Cardiac muscle cell (in vitro differentiated cells and primary cell): ENCODE data around the gene SCN7A. TPM values are rescaled to one million over a fixed set of nuclear protein-coding genes. Genes with fewer than 3 reads are reported as not detected.

Experiments used
- DNase-seq, 2 donors: peaks; one replicate each; pipeline versions ENCODE4 v3.0.0 to v3.0.0-alpha.2; 2010 to 2017; ENCODE audit warnings: low read depth in 1 of 2, low spot score in 1 of 2
- H3K27ac ChIP-seq: fragments of 200-600 bp; sonication (generic); 2 replicates; pipeline ENCODE4 v1.5.1; 2016
- H3K27me3 ChIP-seq: fragments of 200-600 bp; sonication (generic); 2 replicates; pipeline ENCODE4 v1.6.0; 2016; ENCODE audit warnings: control low read depth
- H3K36me3 ChIP-seq: fragments of 200-600 bp; sonication (generic); 2 replicates; pipeline ENCODE4 v1.5.1; 2016; ENCODE audit warnings: control low read depth
- H3K4me1 ChIP-seq: fragments of 200-600 bp; sonication (generic); 2 replicates; pipeline ENCODE4 v1.8.1; 2017; ENCODE audit warnings: low read depth, mild to moderate bottlenecking, mixed run types
- H3K4me3 ChIP-seq: fragments of 200-600 bp; sonication (generic); 2 replicates; pipeline ENCODE4 v1.5.1; 2016; ENCODE audit warnings: mild to moderate bottlenecking
- H3K9me3 ChIP-seq: fragments of 200-600 bp; sonication (generic); 2 replicates; pipeline ENCODE4 v1.5.1; 2017; ENCODE audit warnings: low read depth, mild to moderate bottlenecking, control low read depth
- polyA plus RNA-seq: library from polyadenylated mRNA; unstranded; fragments of >200 nt; fragmentation: Nextera tagmentation; extraction: Ambion mirVana; gene quantifications from 2 replicates; pipeline ENCODE4 v1.2.1, GENCODE V29; 2016
- total RNA-seq: library from RNA; depleted of rRNA; stranded (reverse); fragments of >200 nt; gene quantifications from 2 replicates; pipeline ENCODE4 v1.2.3, GENCODE V29; 2016
- TF ChIP-seq, protein P1 (sequence below): IDR thresholded peaks from 2 replicates; pipeline ENCODE4 v1.5.1; 2012; ENCODE audit warnings: low read depth, mild to moderate bottlenecking, low read length

Gene SCN7A
- total and polyA plus RNA-seq, 2 experiments from 2014 or later: 0.42 to 0.89 TPM

DNA sequence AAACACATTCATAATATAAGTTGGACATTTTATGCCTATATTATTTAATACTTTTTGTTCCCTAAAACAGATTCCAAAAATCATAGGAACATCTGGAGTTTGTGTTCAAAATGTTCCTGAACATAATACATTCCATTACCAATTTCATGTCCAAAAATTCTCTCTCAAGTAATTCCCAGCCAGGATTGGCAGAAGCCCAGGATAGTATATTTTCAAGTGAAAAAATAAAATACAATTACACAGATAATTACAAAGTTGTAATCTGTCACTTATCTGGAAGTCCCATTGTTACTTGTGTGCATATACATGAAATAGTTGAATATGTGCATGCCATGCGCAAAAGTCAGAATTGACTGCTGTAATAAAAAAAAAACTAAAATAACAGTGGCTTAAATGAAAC, 5.2 kb upstream of the SCN7A start:
- Histone ChIP-seq H3K36me3 (no peaks in the 10 kb centered on the region), H3K27ac (no peak overlapping the region), H3K4me3 (no peak overlapping the region), H3K9me3 (no peaks in the 10 kb centered on the region), H3K4me1 (no peaks in the 10 kb centered on the region), H3K27me3 (no peaks in the 10 kb centered on the region)
- TF ChIP-seq, protein P1, sequence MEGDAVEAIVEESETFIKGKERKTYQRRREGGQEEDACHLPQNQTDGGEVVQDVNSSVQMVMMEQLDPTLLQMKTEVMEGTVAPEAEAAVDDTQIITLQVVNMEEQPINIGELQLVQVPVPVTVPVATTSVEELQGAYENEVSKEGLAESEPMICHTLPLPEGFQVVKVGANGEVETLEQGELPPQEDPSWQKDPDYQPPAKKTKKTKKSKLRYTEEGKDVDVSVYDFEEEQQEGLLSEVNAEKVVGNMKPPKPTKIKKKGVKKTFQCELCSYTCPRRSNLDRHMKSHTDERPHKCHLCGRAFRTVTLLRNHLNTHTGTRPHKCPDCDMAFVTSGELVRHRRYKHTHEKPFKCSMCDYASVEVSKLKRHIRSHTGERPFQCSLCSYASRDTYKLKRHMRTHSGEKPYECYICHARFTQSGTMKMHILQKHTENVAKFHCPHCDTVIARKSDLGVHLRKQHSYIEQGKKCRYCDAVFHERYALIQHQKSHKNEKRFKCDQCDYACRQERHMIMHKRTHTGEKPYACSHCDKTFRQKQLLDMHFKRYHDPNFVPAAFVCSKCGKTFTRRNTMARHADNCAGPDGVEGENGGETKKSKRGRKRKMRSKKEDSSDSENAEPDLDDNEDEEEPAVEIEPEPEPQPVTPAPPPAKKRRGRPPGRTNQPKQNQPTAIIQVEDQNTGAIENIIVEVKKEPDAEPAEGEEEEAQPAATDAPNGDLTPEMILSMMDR: no peak
- DNase-seq: no peak

DNA sequence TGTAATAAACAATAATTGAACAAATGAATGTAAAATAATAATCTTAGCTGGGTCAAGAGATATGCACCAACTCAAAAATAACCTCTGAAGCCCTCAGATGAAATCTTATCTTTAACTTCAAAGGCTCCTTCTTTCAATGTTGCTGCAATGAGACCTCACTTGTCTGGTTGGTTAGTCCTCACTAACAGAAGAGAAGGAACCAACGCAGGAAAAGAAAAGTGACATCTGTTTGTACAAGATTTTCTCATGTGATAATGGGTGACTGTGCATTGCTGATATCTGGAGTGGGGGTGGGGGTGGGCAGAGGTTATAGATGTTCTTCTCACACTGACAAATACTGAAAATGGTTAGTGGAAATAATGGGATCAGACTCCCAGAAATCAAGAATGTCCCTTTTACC, 2.6 kb downstream of the SCN7A start:
- Histone ChIP-seq H3K9me3 (no peaks in the 10 kb centered on the region), H3K4me1 (no peaks in the 10 kb centered on the region), H3K27ac (no peak overlapping the region), H3K4me3 (no peak overlapping the region), H3K36me3 (no peaks in the 10 kb centered on the region), H3K27me3 (no peaks in the 10 kb centered on the region)
- TF ChIP-seq, protein P1: no peak
- DNase-seq: no peak

GRCh38 chr2:166487171-166487570, 6.9 kb downstream of the SCN7A start:
- Histone ChIP-seq H3K4me1 (no peaks in the 10 kb centered on the region), H3K36me3 (no peaks in the 10 kb centered on the region), H3K27me3 (no peaks in the 10 kb centered on the region), H3K9me3 (no peaks in the 10 kb centered on the region), H3K27ac (no peak overlapping the region), H3K4me3 (no peak overlapping the region)
- DNase-seq: no peak
- TF ChIP-seq, protein P1: no peak

DNA sequence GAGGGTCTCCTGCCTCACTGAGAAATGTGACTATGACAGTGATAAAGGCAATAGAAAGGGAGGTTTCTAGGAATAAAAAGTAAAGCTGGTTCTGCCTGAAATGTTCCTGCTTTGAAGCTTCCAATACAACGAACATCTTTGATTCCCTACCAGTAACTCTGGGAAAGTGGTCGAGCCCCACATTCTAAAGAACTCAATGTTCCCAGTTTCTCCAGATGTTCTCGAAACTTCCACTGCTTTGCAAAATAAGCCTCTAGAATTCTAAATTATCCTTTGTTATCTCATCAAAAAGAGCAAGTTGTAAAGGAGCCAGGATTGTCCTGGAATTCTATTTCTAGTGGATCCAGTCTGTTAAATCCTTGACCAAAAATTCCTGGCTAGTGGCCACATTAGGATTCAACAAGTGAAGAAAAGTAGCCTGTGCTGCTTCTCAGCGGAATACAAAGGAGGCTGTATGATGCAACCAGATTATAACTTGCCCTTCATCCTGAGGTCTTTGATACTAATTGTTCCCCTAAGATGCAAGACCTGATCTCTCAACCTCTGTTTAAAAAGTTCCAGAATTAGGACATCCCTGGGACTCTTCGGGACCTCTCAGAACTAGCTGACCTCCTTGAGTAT, 8.4 kb downstream of the SCN7A start:
- no peaks in the 10 kb centered on the region for H3K27me3 ChIP-seq
- no peaks in the 10 kb centered on the region for H3K9me3 ChIP-seq
- H3K4me3 ChIP-seq: no peak overlapping the region
- peak in 1 of 2 donors; percentile 80 for DNase-seq
- H3K27ac ChIP-seq: no peak overlapping the region
- TF ChIP-seq, protein P1: no peak
- no peaks in the 10 kb centered on the region for H3K36me3 ChIP-seq
- no peaks in the 10 kb centered on the region for H3K4me1 ChIP-seq

- TF ChIP-seq, protein P1: no peak
Observed at GRCh38 chr2:166472332-166472731, 21.7 kb downstream of the SCN7A start.

More at GRCh38 chr2:166472332-166472731, 21.7 kb downstream of the SCN7A start:
- Histone ChIP-seq H3K9me3 (no peaks in the 10 kb centered on the region), H3K27ac (no peak overlapping the region), H3K4me3 (no peak overlapping the region), H3K4me1 (no peaks in the 10 kb centered on the region), H3K36me3 (no peaks in the 10 kb centered on the region), H3K27me3 (no peaks in the 10 kb centered on the region)
- no peak for DNase-seq
